Measurements from ENCODE around the gene PSD. TPM values are rescaled to one million over a fixed set of nuclear protein-coding genes. Genes with fewer than 3 reads are reported as not detected.

PSD gene
- total RNA-seq, 1 experiment from 2014 or later: 3.4 TPM

GRCh38 chr10:102457591-102458150 lies 39.1 kb upstream of the PSD start:
- DNase-seq: no peak
- H3K9me3 Mint-ChIP-seq: no peaks in the 10 kb centered on the region
- H3K36me3 Mint-ChIP-seq (ENCODE audit: insufficient read depth in 1 of 3, low read depth in 3 of 3): peaks cover 6 to 19% (median 7%) of the 10 kb centered on the region in 3 experiments
- no peak overlapping the region for H2BK15ac ChIP-seq (ENCODE audit: low read depth, low read length)
- no peak overlapping the region for H2BK20ac ChIP-seq (ENCODE audit: low read depth, low read length, poor library complexity, severe bottlenecking)
- H3K9me3 ChIP-seq (ENCODE audit: control insufficient read depth, low read depth, low read length): no peaks in the 10 kb centered on the region
- no peak overlapping the region for H2AFZ ChIP-seq (ENCODE audit: low read length)
- H2AK5ac ChIP-seq (ENCODE audit: insufficient read length, low read length): no peak overlapping the region
- H3K27me3 ChIP-seq (ENCODE audit: insufficient read depth, low read length): no peaks in the 10 kb centered on the region
- no peak overlapping the region for H3T11ph ChIP-seq (ENCODE audit: low read length)
- H3K79me1 ChIP-seq (ENCODE audit: insufficient read depth, low read depth, low read length, poor library complexity, severe bottlenecking): no peaks in the 10 kb centered on the region
- H3K23me2 ChIP-seq (ENCODE audit: insufficient read length, low read depth, low read length, poor library complexity, severe bottlenecking): peaks cover 10% of the 10 kb centered on the region
- no peak overlapping the region for H3K23ac ChIP-seq (ENCODE audit: insufficient read length, low read depth, low read length)
- H3K4ac ChIP-seq (ENCODE audit: low read depth, low read length): no peak overlapping the region
- H3K27ac ChIP-seq (ENCODE audit: insufficient read length, low read depth, low read length): no peak overlapping the region
- H4K8ac ChIP-seq (replicated peaks; ENCODE audit: insufficient read length, low read depth, low read length): no peak overlapping the region
- H3K4me1 Mint-ChIP-seq: peaks cover 61 to 70% of the 10 kb centered on the region in 2 experiments
- peaks cover 7% of the 10 kb centered on the region for H3K27me3 Mint-ChIP-seq (ENCODE audit: low read depth)
- H3K4me1 ChIP-seq (ENCODE audit: insufficient read depth, low read length): peaks cover 3% of the 10 kb centered on the region
- no peak overlapping the region for H2BK5ac ChIP-seq (ENCODE audit: insufficient read length, low read length)
- H3K79me2 ChIP-seq (ENCODE audit: insufficient read depth, low read length): no peaks in the 10 kb centered on the region
- no peak overlapping the region for H3K56ac ChIP-seq (ENCODE audit: insufficient read length, low read depth, low read length)
- H4K91ac ChIP-seq (ENCODE audit: insufficient read length, low read depth, low read length): no peak overlapping the region
- TF ChIP-seq, protein P1, sequence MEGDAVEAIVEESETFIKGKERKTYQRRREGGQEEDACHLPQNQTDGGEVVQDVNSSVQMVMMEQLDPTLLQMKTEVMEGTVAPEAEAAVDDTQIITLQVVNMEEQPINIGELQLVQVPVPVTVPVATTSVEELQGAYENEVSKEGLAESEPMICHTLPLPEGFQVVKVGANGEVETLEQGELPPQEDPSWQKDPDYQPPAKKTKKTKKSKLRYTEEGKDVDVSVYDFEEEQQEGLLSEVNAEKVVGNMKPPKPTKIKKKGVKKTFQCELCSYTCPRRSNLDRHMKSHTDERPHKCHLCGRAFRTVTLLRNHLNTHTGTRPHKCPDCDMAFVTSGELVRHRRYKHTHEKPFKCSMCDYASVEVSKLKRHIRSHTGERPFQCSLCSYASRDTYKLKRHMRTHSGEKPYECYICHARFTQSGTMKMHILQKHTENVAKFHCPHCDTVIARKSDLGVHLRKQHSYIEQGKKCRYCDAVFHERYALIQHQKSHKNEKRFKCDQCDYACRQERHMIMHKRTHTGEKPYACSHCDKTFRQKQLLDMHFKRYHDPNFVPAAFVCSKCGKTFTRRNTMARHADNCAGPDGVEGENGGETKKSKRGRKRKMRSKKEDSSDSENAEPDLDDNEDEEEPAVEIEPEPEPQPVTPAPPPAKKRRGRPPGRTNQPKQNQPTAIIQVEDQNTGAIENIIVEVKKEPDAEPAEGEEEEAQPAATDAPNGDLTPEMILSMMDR (conservative IDR thresholded peaks at IDR 0.05): no peak
- no peaks in the 10 kb centered on the region for H4K20me1 ChIP-seq (ENCODE audit: control insufficient read depth, insufficient read depth, insufficient read length)
- no peak overlapping the region for H3K9ac ChIP-seq (ENCODE audit: extremely low read depth, insufficient read length, low read length)
- H2BK120ac ChIP-seq (ENCODE audit: low read depth, low read length, poor library complexity, severe bottlenecking): no peak overlapping the region
- no peak overlapping the region for H3K4me3 Mint-ChIP-seq
- H2BK12ac ChIP-seq (ENCODE audit: insufficient read length, low read depth, low read length): no peak overlapping the region
- H3K14ac ChIP-seq (ENCODE audit: insufficient read depth, low read length): no peak overlapping the region
- no peak overlapping the region for H3K4me2 ChIP-seq (ENCODE audit: insufficient read depth, insufficient read length, low read length)
- no peak overlapping the region for H3K27ac Mint-ChIP-seq
- H3K18ac ChIP-seq (ENCODE audit: insufficient read length, low read depth, low read length): no peak overlapping the region
- no peak overlapping the region for H4K5ac ChIP-seq (ENCODE audit: insufficient read length, low read depth, low read length)
- WGBS (ENCODE audit: extremely low coverage, insufficient read length, low lambda C conversion rate): no CpG with 5 or more reads among the region's 9 CpGs

Data from H9 (cell line).